ENCODE results near the gene FNDC1. TPM values are rescaled to one million over a fixed set of nuclear protein-coding genes. Genes with fewer than 3 reads are reported as not detected.

Gene FNDC1
- total and polyA plus RNA-seq, 10 of the 15 experiments (the other 5 are each of a cell fraction or from before 2014, with no cell fraction given) = not detected

GRCh38 chr6:159196430-159196975 lies 27.3 kb downstream of the FNDC1 start:
- H3K79me2 ChIP-seq (ENCODE audit: control insufficient read depth, insufficient read depth, low read length) = no peaks in the 10 kb centered on the region
- FAIRE-seq (no peak), DNase-seq (ENCODE audit: low read depth, low spot score) (no peak), ATAC-seq (no peak)
- no peak overlapping the region for H3K27ac ChIP-seq (ENCODE audit: control insufficient read depth, insufficient read depth)
- in situ Hi-C loops (cut with MboI) = no loop called here
- H3K4me3 ChIP-seq = no peak overlapping the region
- no peaks in the 10 kb centered on the region for H3K4me1 ChIP-seq (ENCODE audit: control insufficient read depth, insufficient read depth, low read length)
- H3K36me3 ChIP-seq (ENCODE audit: control insufficient read depth in 2 of 2, insufficient read depth in 2 of 2, low read length in 1 of 2) = no peaks in the 10 kb centered on the region
- intact Hi-C loops (cut with micrococcal nuclease; ENCODE audit: unreplicated experiment) = no loop called here
- H3K9ac ChIP-seq (ENCODE audit: control insufficient read depth, insufficient read depth, low read length) = no peak overlapping the region
- ChIA-PET RAD21 (ENCODE audit: unreplicated experiment) (no interaction called here), POLR2A (no interaction called here), CTCF (no interaction called here), SMC1A (ENCODE audit: uncharacterized antibody, unreplicated experiment) (no interaction called here)
- H3K9me3 ChIP-seq (replicated peaks; ENCODE audit: control insufficient read depth, insufficient read depth, low read length) = no peaks in the 10 kb centered on the region
- BruUV-seq (replicated peaks) = no TSS peak
- no peak overlapping the region for H3K4me2 ChIP-seq (ENCODE audit: control insufficient read depth, insufficient read depth)
- no peaks in the 10 kb centered on the region for H4K20me1 ChIP-seq (ENCODE audit: control insufficient read depth, insufficient read depth)
- H3K27me3 ChIP-seq (replicated peaks in 1 of 2; ENCODE audit: control insufficient read depth in 2 of 2, insufficient read depth in 2 of 2, low read length in 1 of 2) = peaks cover 2 to 8% of the 10 kb centered on the region in 2 experiments; a peak in 2 of 4 replicates
- H2AFZ ChIP-seq (ENCODE audit: control insufficient read depth, low read depth, low read length) = no peak overlapping the region
- WGBS (ENCODE audit: insufficient coverage, insufficient replicate concordance, low lambda C conversion rate, missing lambda C conversion rate) = 6% methylated on average over 2 of the region's 2 CpGs
- TF ChIP-seq ESRRA (IDR thresholded peaks at IDR 0.05; ENCODE audit: low read length) (no peak), TARDBP (IDR thresholded peaks at IDR 0.05; ENCODE audit: borderline replicate concordance) (no peak), EP300 (IDR thresholded peaks at IDR 0.05; ENCODE audit: borderline replicate concordance in 1 of 2, control insufficient read depth in 1 of 2, low read depth in 2 of 2, low read length in 2 of 2) (no peak), CHD1 (IDR thresholded peaks at IDR 0.05; ENCODE audit: low read depth, low read length) (no peak), MTA2 (IDR thresholded peaks at IDR 0.05; ENCODE audit: low read depth) (no peak), SMC3 (IDR thresholded peaks at IDR 0.05; ENCODE audit: borderline replicate concordance, low read length) (no peak), BHLHE40 (IDR thresholded peaks at IDR 0.05; ENCODE audit: borderline replicate concordance in 1 of 2, low read depth in 2 of 2, low read length in 1 of 2) (no peak), JUNB (IDR thresholded peaks at IDR 0.05) (no peak), MXI1 (IDR thresholded peaks at IDR 0.05; ENCODE audit: low read depth, low read length) (no peak), JUND (IDR thresholded peaks at IDR 0.05; ENCODE audit: low read depth, low read length) (no peak), E2F4 (IDR thresholded peaks at IDR 0.05; ENCODE audit: low read depth, low read length) (no peak), IRF3 (IDR thresholded peaks at IDR 0.05) (no peak), YY1 (IDR thresholded peaks at IDR 0.05; ENCODE audit: low read depth, low read length) (no peak), ZBTB11 (CRISPR knock-in tag; IDR thresholded peaks at IDR 0.05) (no peak), BCLAF1 (IDR thresholded peaks at IDR 0.05) (no peak)
